K562 (cell line): ENCODE measurements around the gene ATG10.

Experiments
- DPF2 ChIP-seq: fragments of 450-650 bp; IDR thresholded peaks from 2 replicates; pipeline ENCODE4 v1.6.1; 2016
- ELF1 ChIP-seq: fragments of 200-800 bp; sonication (Bioruptor generic); IDR thresholded peaks from 2 replicates; pipeline ENCODE4 v1.6.1; 2016; ENCODE audit warnings: missing genetic modification characterization, missing compliant biosample characterization
- FOXJ3 ChIP-seq: sonication (generic); formaldehyde crosslinking; IDR thresholded peaks from 2 replicates; pipeline ENCODE4 v1.4.0; 2020; ENCODE audit warnings: mild to moderate bottlenecking, missing genetic modification reagents
- LCOR ChIP-seq: sonication (generic); formaldehyde crosslinking; IDR thresholded peaks from 2 replicates; pipeline ENCODE4 v1.8.0; 2022; ENCODE audit warnings: mild to moderate bottlenecking, missing genetic modification reagents
- SIN3A ChIP-seq, 2 experiments: fragments of 150-350 bp in 1 of 2; IDR thresholded peaks; 2 replicates each; pipeline ENCODE4 v1.6.1; 2011 to 2016; ENCODE audit warnings: borderline replicate concordance in 2 of 2, low read depth in 2 of 2, low read length in 2 of 2, mild to moderate bottlenecking in 2 of 2, moderate library complexity in 2 of 2; ENCODE audit not compliant: control insufficient read depth in 1 of 2
- SMC3 ChIP-seq: conservative IDR thresholded peaks from 2 replicates; pipeline ENCODE4 v1.6.1; 2011; ENCODE audit warnings: low read depth, low read length, improper control_type of control experiment; ENCODE audit not compliant: insufficient read depth
- SP2 ChIP-seq: IDR thresholded peaks from 2 replicates; pipeline ENCODE4 v1.6.1; 2011; ENCODE audit warnings: mild to moderate bottlenecking, low read depth, low read length, moderate library complexity; ENCODE audit not compliant: poor library complexity, severe bottlenecking; ENCODE audit errors: extremely low read depth
- TF ChIP-seq, protein P1 (sequence below), 3 experiments: IDR thresholded peaks in 2 of 3; conservative IDR thresholded peaks in 1 of 3; 2 replicates each; pipeline ENCODE4 v1.5.1; 2011 to 2012; ENCODE audit warnings: low read length in 3 of 3, mild to moderate bottlenecking in 3 of 3, control low read depth in 2 of 3, improper control_type of control experiment in 1 of 3, inconsistent platforms in 1 of 3, low read depth in 1 of 3, mixed read lengths in 1 of 3, moderate library complexity in 1 of 3; ENCODE audit not compliant: insufficient read depth in 2 of 3
- TF ChIP-seq, protein P2 (sequence below): fragments of 250-450 bp; sonication (Bioruptor Pico); IDR thresholded peaks from 2 replicates; pipeline ENCODE4 v1.8.0; 2022; ENCODE audit warnings: inconsistent platforms, mild to moderate bottlenecking, moderate library complexity, borderline replicate concordance
- TF ChIP-seq, protein P3 (sequence below), 2 experiments: IDR thresholded peaks in 1 of 2; conservative IDR thresholded peaks in 1 of 2; 2 replicates each; pipeline ENCODE4 v1.6.1; 2016; ENCODE audit warnings: low read depth in 2 of 2, mild to moderate bottlenecking in 1 of 2, missing compliant biosample characterization in 1 of 2, missing genetic modification characterization in 1 of 2, moderate library complexity in 1 of 2

DNA sequence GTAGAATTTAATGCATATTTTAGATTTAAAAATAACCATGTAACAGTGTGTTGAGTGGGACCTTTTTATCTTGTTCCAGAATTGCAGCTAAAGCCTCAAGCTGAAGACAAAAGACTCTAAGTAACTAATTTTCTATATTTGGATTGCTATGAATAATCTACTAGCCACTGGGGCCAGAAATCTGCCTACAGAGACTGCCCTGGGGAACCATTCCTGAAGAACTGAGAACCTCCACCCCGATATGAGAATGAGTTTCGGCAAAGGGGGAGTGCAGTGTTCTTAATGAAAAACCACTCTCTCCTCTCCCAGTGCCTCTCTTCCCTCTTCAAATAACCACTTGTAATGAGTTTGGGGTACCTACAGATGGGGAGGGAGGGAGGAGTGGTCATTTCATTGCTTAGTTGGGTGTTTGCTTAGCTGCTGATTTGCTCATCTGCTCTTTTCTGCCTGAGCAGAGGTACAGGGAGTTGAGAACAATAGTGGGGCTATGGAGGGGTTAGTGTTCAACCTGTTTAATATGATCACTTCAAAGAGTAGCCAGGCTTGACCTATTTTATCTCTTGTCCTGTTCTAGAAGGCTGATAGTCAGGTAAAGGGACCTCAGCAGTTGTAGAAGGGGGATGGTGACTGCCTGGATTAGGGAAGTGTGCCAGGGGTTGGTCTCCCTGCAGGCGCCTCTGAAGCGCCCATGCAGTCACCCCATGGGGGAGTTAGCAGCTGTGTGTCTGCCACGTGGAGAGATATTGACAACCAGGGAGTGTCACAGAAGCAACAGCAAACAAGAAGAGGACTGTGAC is 47.7 kb downstream of the ATG10 start:
- TF ChIP-seq SP2 (no peak), ELF1 (tag) (no peak), DPF2 (no peak), FOXJ3 (CRISPR knock-in tag) (no peak), SIN3A (IDR thresholded peaks at IDR 0.05; ENCODE audit: borderline replicate concordance in 2 of 2, control insufficient read depth in 1 of 2, low read depth in 2 of 2, low read length in 2 of 2) (no peak), LCOR (CRISPR knock-in tag) (no peak), SMC3 (no peak)
- TF ChIP-seq, protein P1, sequence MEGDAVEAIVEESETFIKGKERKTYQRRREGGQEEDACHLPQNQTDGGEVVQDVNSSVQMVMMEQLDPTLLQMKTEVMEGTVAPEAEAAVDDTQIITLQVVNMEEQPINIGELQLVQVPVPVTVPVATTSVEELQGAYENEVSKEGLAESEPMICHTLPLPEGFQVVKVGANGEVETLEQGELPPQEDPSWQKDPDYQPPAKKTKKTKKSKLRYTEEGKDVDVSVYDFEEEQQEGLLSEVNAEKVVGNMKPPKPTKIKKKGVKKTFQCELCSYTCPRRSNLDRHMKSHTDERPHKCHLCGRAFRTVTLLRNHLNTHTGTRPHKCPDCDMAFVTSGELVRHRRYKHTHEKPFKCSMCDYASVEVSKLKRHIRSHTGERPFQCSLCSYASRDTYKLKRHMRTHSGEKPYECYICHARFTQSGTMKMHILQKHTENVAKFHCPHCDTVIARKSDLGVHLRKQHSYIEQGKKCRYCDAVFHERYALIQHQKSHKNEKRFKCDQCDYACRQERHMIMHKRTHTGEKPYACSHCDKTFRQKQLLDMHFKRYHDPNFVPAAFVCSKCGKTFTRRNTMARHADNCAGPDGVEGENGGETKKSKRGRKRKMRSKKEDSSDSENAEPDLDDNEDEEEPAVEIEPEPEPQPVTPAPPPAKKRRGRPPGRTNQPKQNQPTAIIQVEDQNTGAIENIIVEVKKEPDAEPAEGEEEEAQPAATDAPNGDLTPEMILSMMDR (IDR thresholded peaks at IDR 0.05 in 2 of 3, conservative IDR thresholded peaks at IDR 0.05 in 1 of 3; ENCODE audit: insufficient read depth in 2 of 3, low read depth in 1 of 3, low read length in 3 of 3) = no peak
- TF ChIP-seq, protein P2, sequence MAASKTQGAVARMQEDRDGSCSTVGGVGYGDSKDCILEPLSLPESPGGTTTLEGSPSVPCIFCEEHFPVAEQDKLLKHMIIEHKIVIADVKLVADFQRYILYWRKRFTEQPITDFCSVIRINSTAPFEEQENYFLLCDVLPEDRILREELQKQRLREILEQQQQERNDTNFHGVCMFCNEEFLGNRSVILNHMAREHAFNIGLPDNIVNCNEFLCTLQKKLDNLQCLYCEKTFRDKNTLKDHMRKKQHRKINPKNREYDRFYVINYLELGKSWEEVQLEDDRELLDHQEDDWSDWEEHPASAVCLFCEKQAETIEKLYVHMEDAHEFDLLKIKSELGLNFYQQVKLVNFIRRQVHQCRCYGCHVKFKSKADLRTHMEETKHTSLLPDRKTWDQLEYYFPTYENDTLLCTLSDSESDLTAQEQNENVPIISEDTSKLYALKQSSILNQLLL (CRISPR knock-in tag) = no peak
- TF ChIP-seq, protein P3, sequence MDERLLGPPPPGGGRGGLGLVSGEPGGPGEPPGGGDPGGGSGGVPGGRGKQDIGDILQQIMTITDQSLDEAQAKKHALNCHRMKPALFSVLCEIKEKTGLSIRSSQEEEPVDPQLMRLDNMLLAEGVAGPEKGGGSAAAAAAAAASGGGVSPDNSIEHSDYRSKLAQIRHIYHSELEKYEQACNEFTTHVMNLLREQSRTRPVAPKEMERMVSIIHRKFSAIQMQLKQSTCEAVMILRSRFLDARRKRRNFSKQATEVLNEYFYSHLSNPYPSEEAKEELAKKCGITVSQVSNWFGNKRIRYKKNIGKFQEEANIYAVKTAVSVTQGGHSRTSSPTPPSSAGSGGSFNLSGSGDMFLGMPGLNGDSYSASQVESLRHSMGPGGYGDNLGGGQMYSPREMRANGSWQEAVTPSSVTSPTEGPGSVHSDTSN (CRISPR knock-in tag; IDR thresholded peaks at IDR 0.05; ENCODE audit: low read depth) = no peak
- TF ChIP-seq, protein P3 (tag; conservative IDR thresholded peaks at IDR 0.05; ENCODE audit: low read depth) = no peak
